IMR-90 (cell line): ENCODE data around the gene VWA5A. TPM values are rescaled to one million over a fixed set of nuclear protein-coding genes. Genes with fewer than 3 reads are reported as not detected.

Source experiments
- ATAC-seq: fragments of 200-7000 bp; cut with Tn5 transposase; 2 replicates; pipeline ENCODE4 v1.9.1; 2020; ENCODE audit warnings: low read depth, mild to moderate bottlenecking, moderate library complexity
- BruUV-seq: library from RNA; stranded (reverse); fragments of 400-500 nt; replicated peaks from 2 replicates; lab custom pipeline; 2021; lab: Mats Ljungman, UMichigan
- CTCF ChIA-PET: fragments of 300-600 bp; formaldehyde crosslinking; extraction: SDS; loops from one replicate; lab custom pipeline; 2021; ENCODE audit warnings: antibody characterized with exemption; lab: Yijun Ruan, JAX
- POLR2A ChIA-PET: fragments of 300-600 bp; sonication (Branson Sonifier 250); formaldehyde crosslinking; loops from one replicate; lab custom pipeline; 2022; ENCODE audit warnings: antibody characterized with exemption; ENCODE audit not compliant: unreplicated experiment; lab: Charles Lee
- DNase-seq: peaks from one replicate; pipeline ENCODE4 v3.0.0; 2013
- H2AFZ ChIP-seq: replicated peaks from 2 replicates; pipeline ENCODE3; 2013; ENCODE audit warnings: low read length, mild to moderate bottlenecking; ENCODE audit not compliant: poor library complexity
- H2AK5ac ChIP-seq: 2 replicates; pipeline ENCODE4 v1.6.1; 2013; ENCODE audit warnings: low read depth, low read length, inconsistent platforms
- H2AK9ac ChIP-seq: replicated peaks from 2 replicates; pipeline ENCODE3; 2013; ENCODE audit warnings: mild to moderate bottlenecking, low read depth, low read length, moderate library complexity; ENCODE audit not compliant: poor library complexity
- H2BK120ac ChIP-seq: 2 replicates; pipeline ENCODE4 v1.6.1; 2013; ENCODE audit warnings: low read depth, low read length, inconsistent platforms
- H2BK15ac ChIP-seq: 3 replicates; pipeline ENCODE4 v1.6.1; 2013; ENCODE audit warnings: low read depth, low read length, inconsistent platforms
- H2BK20ac ChIP-seq: 2 replicates; pipeline ENCODE4 v1.6.1; 2013; ENCODE audit warnings: low read depth, mild to moderate bottlenecking, inconsistent platforms, low read length, moderate library complexity
- H2BK5ac ChIP-seq: 2 replicates; pipeline ENCODE4 v1.6.1; 2013; ENCODE audit warnings: mild to moderate bottlenecking, low read depth, low read length, inconsistent platforms; ENCODE audit not compliant: poor library complexity, severe bottlenecking
- H3K14ac ChIP-seq: replicated peaks from 2 replicates; pipeline ENCODE4 v1.6.1; 2013; ENCODE audit warnings: low read depth, low read length, inconsistent platforms
- H3K18ac ChIP-seq: 2 replicates; pipeline ENCODE4 v1.6.1; 2013; ENCODE audit warnings: low read depth, low read length, control low read depth
- H3K23ac ChIP-seq: 2 replicates; pipeline ENCODE4 v1.6.1; 2013; ENCODE audit warnings: low read depth, low read length, inconsistent platforms
- H3K27ac ChIP-seq: 2 replicates; pipeline ENCODE4 v1.5.1; 2013; ENCODE audit warnings: mild to moderate bottlenecking, control low read depth, low read length; ENCODE audit not compliant: insufficient read depth
- H3K27me3 ChIP-seq: 2 replicates; pipeline ENCODE4 v1.6.1; 2013; ENCODE audit warnings: low read length; ENCODE audit not compliant: control insufficient read depth, insufficient read depth
- H3K36me3 ChIP-seq: 2 replicates; pipeline ENCODE4 v1.6.1; 2013; ENCODE audit warnings: low read length, mixed read lengths; ENCODE audit not compliant: control insufficient read depth, insufficient read depth
- H3K4ac ChIP-seq: 2 replicates; pipeline ENCODE4 v1.6.1; 2013; ENCODE audit warnings: low read depth, low read length, inconsistent platforms
- H3K4me1 ChIP-seq: 2 replicates; pipeline ENCODE4 v1.6.1; 2013; ENCODE audit warnings: low read length, mixed read lengths; ENCODE audit not compliant: control insufficient read depth, insufficient read depth
- H3K4me2 ChIP-seq: 2 replicates; pipeline ENCODE4 v1.6.1; 2013; ENCODE audit warnings: low read depth, mild to moderate bottlenecking, control low read depth, low read length, moderate library complexity
- H3K4me3 ChIP-seq: 2 replicates; pipeline ENCODE4 v1.5.1; 2013; ENCODE audit warnings: low read depth, mild to moderate bottlenecking, control low read depth, low read length, moderate library complexity; ENCODE audit not compliant: insufficient read depth
- H3K56ac ChIP-seq: 2 replicates; pipeline ENCODE4 v1.6.1; 2013; ENCODE audit warnings: low read length, inconsistent platforms; ENCODE audit not compliant: insufficient read depth; ENCODE audit errors: extremely low read depth
- H3K79me1 ChIP-seq, 2 experiments: 2 replicates each; pipeline ENCODE4 v1.6.1; 2013; ENCODE audit warnings: low read length in 2 of 2, inconsistent platforms in 1 of 2, low read depth in 1 of 2
- H3K9ac ChIP-seq: 2 replicates; pipeline ENCODE4 v1.6.1; 2013; ENCODE audit warnings: low read depth, low read length, control low read depth
- H3K9me1 ChIP-seq: 2 replicates; pipeline ENCODE4 v1.6.1; 2013; ENCODE audit warnings: low read length, inconsistent platforms; ENCODE audit not compliant: insufficient read depth
- H3K9me3 ChIP-seq: 2 replicates; pipeline ENCODE4 v1.6.1; 2013; ENCODE audit warnings: low read length; ENCODE audit not compliant: control insufficient read depth, insufficient read depth
- H4K20me1 ChIP-seq: 2 replicates; pipeline ENCODE4 v1.6.1; 2013; ENCODE audit warnings: low read length, inconsistent platforms; ENCODE audit not compliant: insufficient read depth
- H4K5ac ChIP-seq: 2 replicates; pipeline ENCODE4 v1.6.1; 2013; ENCODE audit warnings: mild to moderate bottlenecking, low read depth, low read length, control low read depth
- H4K8ac ChIP-seq, 2 experiments: 2 replicates each; pipeline ENCODE4 v1.6.1; 2013; ENCODE audit warnings: low read depth in 2 of 2, low read length in 2 of 2, control low read depth in 1 of 2, inconsistent platforms in 1 of 2
- H4K91ac ChIP-seq: 2 replicates; pipeline ENCODE4 v1.6.1; 2013; ENCODE audit warnings: low read depth, low read length, inconsistent platforms; ENCODE audit not compliant: insufficient read depth
- BHLHE40 ChIP-seq: fragments of 150-350 bp; IDR thresholded peaks from 2 replicates; pipeline ENCODE4 v1.6.1; 2016; ENCODE audit warnings: mild to moderate bottlenecking, low read depth, low read length
- CEBPB ChIP-seq: IDR thresholded peaks from 2 replicates; pipeline ENCODE4 v1.6.1; 2012; ENCODE audit warnings: low read depth, low read length, improper control_type of control experiment
- CHD1 ChIP-seq: IDR thresholded peaks from 2 replicates; pipeline ENCODE4 v1.6.1; 2012; ENCODE audit warnings: low read depth, low read length, improper control_type of control experiment
- MAFK ChIP-seq: IDR thresholded peaks from 2 replicates; pipeline ENCODE4 v1.6.1; 2012; ENCODE audit warnings: low read depth, low read length, improper control_type of control experiment
- MXI1 ChIP-seq: IDR thresholded peaks from 2 replicates; pipeline ENCODE4 v1.6.1; 2012; ENCODE audit warnings: low read depth, mild to moderate bottlenecking, low read length, moderate library complexity, borderline replicate concordance
- NFE2L2 ChIP-seq: fragments of 150-350 bp; IDR thresholded peaks from 2 replicates; pipeline ENCODE4 v1.6.1; 2016; ENCODE audit warnings: low read depth, mild to moderate bottlenecking, low read length
- POLR2A ChIP-seq: IDR thresholded peaks from 2 replicates; pipeline ENCODE4 v1.6.1; 2012; ENCODE audit warnings: mild to moderate bottlenecking, low read depth, low read length
- RAD21 ChIP-seq: IDR thresholded peaks from 2 replicates; pipeline ENCODE4 v1.6.1; 2012; ENCODE audit warnings: low read length, improper control_type of control experiment
- RCOR1 ChIP-seq: IDR thresholded peaks from 2 replicates; pipeline ENCODE4 v1.6.1; 2012; ENCODE audit warnings: mild to moderate bottlenecking, low read length, improper control_type of control experiment; ENCODE audit not compliant: insufficient replicate concordance
- RFX5 ChIP-seq: IDR thresholded peaks from 2 replicates; pipeline ENCODE4 v1.8.0; 2012; ENCODE audit warnings: low read depth, mild to moderate bottlenecking, low read length, moderate library complexity
- SMC3 ChIP-seq: fragments of 150-350 bp; IDR thresholded peaks from 2 replicates; pipeline ENCODE4 v1.6.1; 2016; ENCODE audit warnings: low read depth, mild to moderate bottlenecking, antibody characterized with exemption, low read length, moderate library complexity
- WGBS, 2 experiments: methylation state at CpG; one replicate each; pipeline versions ENCODE4 v1.1.5 to v1.1.7; 2013; ENCODE audit warnings: missing lambda C conversion rate in 2 of 2; ENCODE audit not compliant: insufficient read length in 1 of 2; ENCODE audit errors: extremely low coverage in 2 of 2; 5-methylcytosine and 5-hydroxymethylcytosine counted together
- dilution Hi-C: fragments of 300-500 bp; cut with HindIII; formaldehyde crosslinking; loops from one replicate; pipeline ENCODE4 v1.14.3; 2018; ENCODE audit warnings: low sequenced_read_pairs; ENCODE audit not compliant: unreplicated experiment
- in situ Hi-C: fragments of 300-500 bp; cut with MboI; formaldehyde crosslinking; loops from 3 replicates; pipeline ENCODE4 v1.14.3; 2019; ENCODE audit warnings: low sequenced_read_pairs, inconsistent platforms, mixed read lengths
- intact Hi-C: fragments of 100-400 bp; cut with micrococcal nuclease; formaldehyde crosslinking; loops from 2 replicates; pipeline ENCODE4 v1.10.0; 2022
- polyA plus RNA-seq, 3 experiments: library from polyadenylated mRNA; depleted of rRNA; stranded (reverse); fragments of >200 nt; gene quantifications; 2 replicates each; pipeline ENCODE4 v1.2.3, GENCODE V29; 2012; ENCODE audit warnings: low replicate concordance in 1 of 3
- total RNA-seq: library from RNA; depleted of rRNA; stranded (reverse); fragments of >200 nt; gene quantifications from 2 replicates; pipeline ENCODE4 v1.2.3, GENCODE V29; 2012
- TF ChIP-seq, protein P1 (sequence below): fragments of 150-350 bp; IDR thresholded peaks from 2 replicates; pipeline ENCODE4 v1.6.1; 2016; ENCODE audit warnings: low read depth, mild to moderate bottlenecking, low read length, moderate library complexity, borderline replicate concordance
- TF ChIP-seq, protein P2 (sequence below): conservative IDR thresholded peaks from 2 replicates; pipeline ENCODE4 v1.5.1; 2012; ENCODE audit warnings: mild to moderate bottlenecking, low read depth, low read length, improper control_type of control experiment

The VWA5A gene
- total and polyA plus RNA-seq, 2 of the 4 experiments (the other 2 are of a cell fraction) = 5.6 to 6.8 TPM

DNA sequence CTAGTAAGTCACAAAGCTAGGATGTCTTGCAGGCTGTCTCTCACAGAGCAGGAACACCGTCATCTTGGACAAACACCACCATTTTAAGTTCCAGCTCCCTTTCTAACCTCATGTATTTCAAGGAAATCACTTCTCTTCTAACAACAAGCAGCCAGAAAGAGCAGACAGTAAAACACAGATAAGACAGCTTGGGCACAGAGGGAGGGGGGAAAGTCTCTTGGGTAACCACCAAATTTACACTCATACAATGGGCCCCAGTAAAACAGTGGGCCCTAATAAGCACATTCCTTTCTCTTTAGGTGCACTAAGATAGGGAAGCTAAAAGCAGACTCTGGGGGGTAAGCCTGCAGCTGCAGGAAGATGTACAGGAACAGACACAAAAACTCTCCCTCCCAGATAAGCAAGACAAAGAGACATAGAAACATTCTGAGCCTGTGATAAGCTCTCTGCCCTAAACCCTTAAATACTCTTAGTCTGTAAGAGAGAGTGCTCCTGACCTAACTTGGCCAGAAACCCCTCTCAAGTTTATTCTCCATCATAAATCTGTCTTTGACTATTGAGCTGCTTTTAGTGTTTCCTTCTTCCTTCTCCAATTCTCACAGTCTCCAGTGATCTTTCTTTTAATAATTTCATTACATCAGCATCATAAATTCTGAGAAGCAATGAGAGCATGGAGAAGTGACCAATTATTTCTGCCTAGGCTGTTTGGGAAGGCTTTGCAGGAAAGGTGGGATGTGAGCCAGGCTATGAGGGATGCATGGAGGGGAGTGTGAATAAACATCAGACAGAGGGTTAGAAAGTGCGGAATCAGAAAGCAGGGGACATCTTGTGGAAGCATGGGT lies 75.3 kb downstream of the VWA5A start (continued):
- TF ChIP-seq NFE2L2 = no peak

DNA sequence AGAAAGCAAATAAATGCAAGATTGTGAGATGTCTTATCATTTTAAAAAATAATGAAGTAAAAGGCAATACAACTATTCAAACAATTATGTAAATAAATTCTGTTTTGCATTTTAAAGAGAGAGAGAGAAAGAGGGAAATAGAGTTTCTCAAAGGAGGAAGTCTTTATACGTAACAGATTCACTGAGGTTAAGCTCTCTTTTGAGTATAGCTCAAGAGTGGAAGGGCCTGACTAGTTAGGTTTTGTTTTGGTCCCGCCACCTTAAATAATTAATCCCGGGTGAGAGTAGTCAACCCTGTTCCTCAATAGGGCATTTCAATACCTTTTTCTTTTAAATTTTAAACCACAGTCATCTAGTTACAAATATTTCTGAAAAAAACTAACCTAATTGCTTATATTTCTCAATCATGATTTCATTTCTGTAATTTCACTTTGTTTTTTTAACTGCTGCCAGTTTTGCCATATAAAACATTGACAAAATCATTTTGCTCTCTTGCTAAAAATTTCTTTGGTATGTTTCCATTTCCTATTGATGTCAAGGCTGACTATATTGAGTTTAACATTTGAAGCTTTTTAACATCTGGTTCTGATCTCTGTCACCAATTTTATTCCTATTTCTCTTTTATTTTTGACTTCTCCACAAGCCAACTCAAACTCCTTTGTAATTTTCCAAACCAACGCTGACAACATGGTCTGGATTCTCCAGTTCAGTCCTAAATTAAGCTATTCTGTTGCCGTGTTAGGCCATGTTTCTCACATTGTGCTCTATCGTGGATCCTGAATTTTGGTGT lies 78.2 kb downstream of the VWA5A start:
- no peak overlapping the region for H3K4ac ChIP-seq
- peaks cover 6% of the 10 kb centered on the region for H3K27me3 ChIP-seq
- no peak overlapping the region for H3K14ac ChIP-seq
- no TSS peak for BruUV-seq
- no peaks in the 10 kb centered on the region for H3K36me3 ChIP-seq
- no peak overlapping the region for H4K8ac ChIP-seq
- CTCF ChIA-PET = interaction anchor here (1.0 kb wide), 1 partner anchor 122 kb away, joined by 4 read pairs; no protein-coding TSS in a partner anchor
- H3K79me1 ChIP-seq = no peaks in the 10 kb centered on the region
- no peak overlapping the region for H2AK5ac ChIP-seq
- no peak overlapping the region for H2BK20ac ChIP-seq
- no peaks in the 10 kb centered on the region for H3K9me1 ChIP-seq
- no peak overlapping the region for H4K91ac ChIP-seq
- H3K4me1 ChIP-seq = no peaks in the 10 kb centered on the region
- no peaks in the 10 kb centered on the region for H4K20me1 ChIP-seq
- no peak overlapping the region for H2AK9ac ChIP-seq
- dilution Hi-C loops (no loop called here), intact Hi-C loops (no loop called here), in situ Hi-C loops (no loop called here)
- H3K27ac ChIP-seq = no peak overlapping the region
- H2BK15ac ChIP-seq = no peak overlapping the region
- WGBS, 2 experiments = no CpG with 5 or more reads among the region's 6 CpGs
- no peak overlapping the region for H2BK120ac ChIP-seq
- no peak overlapping the region for H2BK5ac ChIP-seq
- H3K56ac ChIP-seq = no peak overlapping the region
- H3K23ac ChIP-seq = no peak overlapping the region
- H2AFZ ChIP-seq = no peak overlapping the region
- no peak overlapping the region for H3K4me2 ChIP-seq
- no peak for ATAC-seq
- POLR2A ChIA-PET = no interaction called here
- no peaks in the 10 kb centered on the region for H3K9me3 ChIP-seq
- no peak overlapping the region for H4K5ac ChIP-seq
- DNase-seq = no peak
- no peak overlapping the region for H3K4me3 ChIP-seq
- no peak overlapping the region for H3K18ac ChIP-seq
- H3K9ac ChIP-seq = no peak overlapping the region
- TF ChIP-seq RCOR1 (no peak), CEBPB (no peak), RAD21 (no peak), POLR2A (no peak), NFE2L2 (no peak), MXI1 (no peak), RFX5 (no peak), MAFK (no peak), SMC3 (no peak), CHD1 (no peak), BHLHE40 (no peak)
- TF ChIP-seq, protein P1, sequence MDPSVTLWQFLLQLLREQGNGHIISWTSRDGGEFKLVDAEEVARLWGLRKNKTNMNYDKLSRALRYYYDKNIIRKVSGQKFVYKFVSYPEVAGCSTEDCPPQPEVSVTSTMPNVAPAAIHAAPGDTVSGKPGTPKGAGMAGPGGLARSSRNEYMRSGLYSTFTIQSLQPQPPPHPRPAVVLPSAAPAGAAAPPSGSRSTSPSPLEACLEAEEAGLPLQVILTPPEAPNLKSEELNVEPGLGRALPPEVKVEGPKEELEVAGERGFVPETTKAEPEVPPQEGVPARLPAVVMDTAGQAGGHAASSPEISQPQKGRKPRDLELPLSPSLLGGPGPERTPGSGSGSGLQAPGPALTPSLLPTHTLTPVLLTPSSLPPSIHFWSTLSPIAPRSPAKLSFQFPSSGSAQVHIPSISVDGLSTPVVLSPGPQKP = no peak
- TF ChIP-seq, protein P2, sequence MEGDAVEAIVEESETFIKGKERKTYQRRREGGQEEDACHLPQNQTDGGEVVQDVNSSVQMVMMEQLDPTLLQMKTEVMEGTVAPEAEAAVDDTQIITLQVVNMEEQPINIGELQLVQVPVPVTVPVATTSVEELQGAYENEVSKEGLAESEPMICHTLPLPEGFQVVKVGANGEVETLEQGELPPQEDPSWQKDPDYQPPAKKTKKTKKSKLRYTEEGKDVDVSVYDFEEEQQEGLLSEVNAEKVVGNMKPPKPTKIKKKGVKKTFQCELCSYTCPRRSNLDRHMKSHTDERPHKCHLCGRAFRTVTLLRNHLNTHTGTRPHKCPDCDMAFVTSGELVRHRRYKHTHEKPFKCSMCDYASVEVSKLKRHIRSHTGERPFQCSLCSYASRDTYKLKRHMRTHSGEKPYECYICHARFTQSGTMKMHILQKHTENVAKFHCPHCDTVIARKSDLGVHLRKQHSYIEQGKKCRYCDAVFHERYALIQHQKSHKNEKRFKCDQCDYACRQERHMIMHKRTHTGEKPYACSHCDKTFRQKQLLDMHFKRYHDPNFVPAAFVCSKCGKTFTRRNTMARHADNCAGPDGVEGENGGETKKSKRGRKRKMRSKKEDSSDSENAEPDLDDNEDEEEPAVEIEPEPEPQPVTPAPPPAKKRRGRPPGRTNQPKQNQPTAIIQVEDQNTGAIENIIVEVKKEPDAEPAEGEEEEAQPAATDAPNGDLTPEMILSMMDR = no peak
